ENCODE results near the gene WDR6.

DNA sequence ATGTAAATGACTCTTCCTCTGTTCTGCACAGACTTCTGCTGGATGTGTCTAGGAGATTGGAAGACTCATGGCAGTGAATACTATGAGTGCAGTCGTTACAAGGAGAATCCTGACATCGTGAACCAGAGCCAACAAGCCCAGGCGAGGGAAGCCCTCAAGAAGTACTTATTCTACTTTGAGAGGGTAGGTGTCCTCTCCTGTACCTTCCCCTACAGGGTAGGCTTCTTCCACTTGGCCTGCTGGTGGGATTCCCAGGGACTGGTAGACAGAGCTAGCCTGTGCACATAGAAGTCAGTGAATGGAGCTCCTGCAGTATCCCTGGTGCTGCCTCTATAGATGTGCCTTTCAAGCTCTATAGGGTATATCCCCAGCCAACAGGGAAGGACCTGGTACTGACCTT lies 27.7 kb upstream of the WDR6 start:
- TF ChIP-seq, protein P1, sequence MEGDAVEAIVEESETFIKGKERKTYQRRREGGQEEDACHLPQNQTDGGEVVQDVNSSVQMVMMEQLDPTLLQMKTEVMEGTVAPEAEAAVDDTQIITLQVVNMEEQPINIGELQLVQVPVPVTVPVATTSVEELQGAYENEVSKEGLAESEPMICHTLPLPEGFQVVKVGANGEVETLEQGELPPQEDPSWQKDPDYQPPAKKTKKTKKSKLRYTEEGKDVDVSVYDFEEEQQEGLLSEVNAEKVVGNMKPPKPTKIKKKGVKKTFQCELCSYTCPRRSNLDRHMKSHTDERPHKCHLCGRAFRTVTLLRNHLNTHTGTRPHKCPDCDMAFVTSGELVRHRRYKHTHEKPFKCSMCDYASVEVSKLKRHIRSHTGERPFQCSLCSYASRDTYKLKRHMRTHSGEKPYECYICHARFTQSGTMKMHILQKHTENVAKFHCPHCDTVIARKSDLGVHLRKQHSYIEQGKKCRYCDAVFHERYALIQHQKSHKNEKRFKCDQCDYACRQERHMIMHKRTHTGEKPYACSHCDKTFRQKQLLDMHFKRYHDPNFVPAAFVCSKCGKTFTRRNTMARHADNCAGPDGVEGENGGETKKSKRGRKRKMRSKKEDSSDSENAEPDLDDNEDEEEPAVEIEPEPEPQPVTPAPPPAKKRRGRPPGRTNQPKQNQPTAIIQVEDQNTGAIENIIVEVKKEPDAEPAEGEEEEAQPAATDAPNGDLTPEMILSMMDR (IDR thresholded peaks at IDR 0.05) = no peak
- TF ChIP-seq POLR2AphosphoS5 (IDR thresholded peaks at IDR 0.05) (no peak), POLR2A (IDR thresholded peaks at IDR 0.05) (no peak), EP300 (IDR thresholded peaks at IDR 0.05) (no peak)

Measured in stomach (tissue), 4 donors.